HG03520 (cell line): ENCODE data around the gene TOX3.

ENCODE experiments used
- ATAC-seq: cut with Tn5 transposase; IDR thresholded peaks from one replicate; pipeline ENCODE4 v1.9.1; 2021; ENCODE audit warnings: mild to moderate bottlenecking, moderate library complexity; ENCODE audit not compliant: unreplicated experiment

Gene TOX3

DNA sequence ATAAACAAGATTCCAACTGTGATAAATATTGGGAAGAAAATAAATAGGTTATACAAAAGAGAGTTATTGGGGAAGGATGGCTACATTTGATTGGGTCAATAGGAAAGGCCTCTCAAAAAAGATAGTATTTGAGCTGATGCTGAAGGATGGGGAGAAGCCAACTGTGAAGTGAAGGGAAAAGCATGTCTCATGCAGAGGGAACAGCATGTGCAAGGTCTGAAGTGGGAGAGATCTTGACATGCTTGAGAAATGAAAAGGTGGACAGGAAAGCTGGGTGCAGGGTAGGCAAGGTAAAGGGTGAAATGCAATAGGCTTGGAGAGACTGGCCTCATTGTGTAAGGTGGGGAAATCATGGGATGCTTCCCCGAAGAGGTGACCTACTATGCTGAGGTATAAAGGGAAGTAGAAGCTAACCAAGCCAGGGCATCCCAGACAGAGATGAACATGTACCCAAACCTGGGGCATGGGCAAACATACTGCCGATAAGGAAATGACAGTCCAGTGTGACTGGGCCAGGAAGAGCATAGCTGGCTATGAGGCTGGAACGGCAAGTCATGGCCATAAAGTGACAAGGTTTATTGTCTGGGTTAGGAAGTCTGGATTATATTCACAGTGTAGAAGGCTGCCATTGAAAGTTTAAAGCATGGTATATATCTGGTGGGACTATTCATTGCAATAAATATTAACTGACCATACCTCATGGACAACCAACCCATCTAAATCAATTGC lies 91.2 kb downstream of the TOX3 start:
- no peak for ATAC-seq

GRCh38 chr16:52453644-52454043 lies 93.3 kb downstream of the TOX3 start:
- ATAC-seq = no peak

DNA sequence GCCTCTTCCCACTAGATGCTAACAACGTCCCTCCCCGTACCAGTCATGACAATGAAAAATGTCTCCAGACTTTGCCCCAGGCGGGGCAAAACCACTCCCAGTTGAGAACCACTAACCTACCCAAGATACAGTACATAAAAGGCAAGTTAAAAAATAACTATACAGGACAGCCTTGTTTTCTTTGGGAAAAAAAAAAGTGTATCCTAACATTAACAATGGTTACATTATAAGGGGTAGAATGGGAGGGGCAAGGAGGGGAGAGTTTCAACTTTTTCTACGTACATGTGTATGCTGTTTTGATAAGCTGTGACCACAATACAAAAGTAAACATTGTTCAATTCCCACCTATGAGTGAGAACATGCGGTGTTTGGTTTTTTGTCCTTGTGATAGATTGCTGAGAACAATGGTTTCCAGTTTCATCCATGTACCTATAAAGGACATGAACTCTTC lies 94.9 kb downstream of the TOX3 start:
- ATAC-seq = no peak

DNA sequence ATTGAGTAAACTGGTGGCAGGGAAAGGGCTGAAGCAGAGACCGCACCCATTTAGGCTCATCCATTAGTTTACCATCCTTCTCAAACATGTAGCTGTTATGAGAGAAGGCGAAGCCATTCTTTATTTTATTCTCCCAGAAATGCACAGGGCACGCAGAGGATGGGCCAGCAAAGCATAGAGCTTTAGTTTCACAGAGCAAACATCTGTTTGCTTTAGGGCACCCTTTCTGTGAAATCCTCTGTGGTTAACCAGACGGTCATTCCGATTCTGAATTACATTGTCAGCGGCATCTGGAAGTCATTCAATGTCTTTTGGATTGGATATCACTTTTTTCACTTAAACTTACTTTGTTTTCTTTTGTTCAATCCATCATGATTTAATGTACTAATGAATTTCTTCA lies 96.0 kb downstream of the TOX3 start:
- no peak for ATAC-seq

DNA sequence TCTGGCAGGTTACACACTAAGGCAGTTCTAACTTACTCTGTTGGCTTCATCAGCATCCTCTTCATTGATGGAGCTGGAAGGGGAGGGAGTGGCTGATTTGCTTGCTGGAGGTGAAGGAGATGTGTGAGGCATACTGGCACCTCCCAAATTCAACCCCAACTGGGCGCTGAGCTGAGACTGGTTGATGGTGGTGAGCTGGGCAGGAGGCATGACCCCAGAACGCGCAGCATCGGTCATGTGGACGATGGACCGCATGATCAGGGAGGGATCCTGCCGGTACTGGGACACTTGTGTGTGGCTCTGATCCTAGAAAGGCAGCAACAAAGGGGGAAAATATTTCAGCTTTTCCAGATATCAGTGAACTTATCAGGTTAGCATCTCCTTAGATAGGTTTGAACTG lies 96.7 kb downstream of the TOX3 start:
- ATAC-seq = no peak

GRCh38 chr16:52446080-52446479 lies 100.9 kb downstream of the TOX3 start:
- no peak for ATAC-seq

DNA sequence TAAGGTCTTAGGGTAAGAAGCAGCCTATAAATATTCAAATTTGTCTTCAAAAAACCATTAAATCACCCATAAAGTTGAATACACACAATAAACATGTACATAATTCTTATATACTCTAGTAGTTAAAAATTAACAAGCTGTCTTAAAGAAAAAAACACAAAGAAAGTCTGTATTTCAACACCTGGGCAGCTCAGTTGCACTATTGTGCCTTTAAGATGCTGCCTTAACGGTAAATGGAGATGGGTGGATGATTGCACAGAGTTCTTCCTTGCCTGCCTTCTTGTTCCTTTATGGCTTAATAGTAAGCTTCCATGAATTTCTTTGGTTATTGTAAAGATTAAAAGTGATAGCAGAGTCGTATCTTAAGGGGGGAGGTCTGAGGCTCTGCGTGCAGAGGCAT lies 105.1 kb downstream of the TOX3 start:
- no peak for ATAC-seq

GRCh38 chr16:52440248-52440647 lies 106.7 kb downstream of the TOX3 start:
- ATAC-seq = no peak

GRCh38 chr16:52439750-52440149 lies 107.2 kb downstream of the TOX3 start:
- no peak for ATAC-seq

DNA sequence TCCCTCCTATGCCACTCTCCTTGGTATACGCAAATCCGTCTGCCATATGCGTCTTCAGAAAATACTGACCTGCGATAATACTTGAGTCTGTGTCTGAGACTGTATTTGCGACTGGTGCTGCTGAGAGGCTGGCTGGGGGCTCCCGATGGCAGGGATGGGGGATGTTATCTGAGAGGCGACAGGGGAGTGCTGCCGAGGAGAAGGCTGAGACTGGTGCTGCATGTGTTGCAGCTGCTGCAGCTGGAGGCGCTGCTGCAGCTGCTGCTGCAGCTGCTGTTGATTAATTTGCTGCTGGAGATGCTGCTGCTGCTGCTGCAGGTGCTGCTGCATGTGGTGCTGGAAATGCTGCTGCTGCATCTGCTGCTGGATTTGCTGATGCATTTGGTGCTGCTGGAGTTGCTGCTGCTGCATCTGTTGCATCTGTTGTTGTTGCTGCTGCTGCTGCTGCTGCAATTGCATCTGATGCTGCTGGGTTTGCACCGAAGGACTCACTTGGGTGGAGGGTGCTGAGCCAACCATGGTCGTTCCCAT lies 107.7 kb downstream of the TOX3 start:
- no peak for ATAC-seq

- ATAC-seq = no peak
Observed at GRCh38 chr16:52437277-52437670, 109.7 kb downstream of the TOX3 start.

DNA sequence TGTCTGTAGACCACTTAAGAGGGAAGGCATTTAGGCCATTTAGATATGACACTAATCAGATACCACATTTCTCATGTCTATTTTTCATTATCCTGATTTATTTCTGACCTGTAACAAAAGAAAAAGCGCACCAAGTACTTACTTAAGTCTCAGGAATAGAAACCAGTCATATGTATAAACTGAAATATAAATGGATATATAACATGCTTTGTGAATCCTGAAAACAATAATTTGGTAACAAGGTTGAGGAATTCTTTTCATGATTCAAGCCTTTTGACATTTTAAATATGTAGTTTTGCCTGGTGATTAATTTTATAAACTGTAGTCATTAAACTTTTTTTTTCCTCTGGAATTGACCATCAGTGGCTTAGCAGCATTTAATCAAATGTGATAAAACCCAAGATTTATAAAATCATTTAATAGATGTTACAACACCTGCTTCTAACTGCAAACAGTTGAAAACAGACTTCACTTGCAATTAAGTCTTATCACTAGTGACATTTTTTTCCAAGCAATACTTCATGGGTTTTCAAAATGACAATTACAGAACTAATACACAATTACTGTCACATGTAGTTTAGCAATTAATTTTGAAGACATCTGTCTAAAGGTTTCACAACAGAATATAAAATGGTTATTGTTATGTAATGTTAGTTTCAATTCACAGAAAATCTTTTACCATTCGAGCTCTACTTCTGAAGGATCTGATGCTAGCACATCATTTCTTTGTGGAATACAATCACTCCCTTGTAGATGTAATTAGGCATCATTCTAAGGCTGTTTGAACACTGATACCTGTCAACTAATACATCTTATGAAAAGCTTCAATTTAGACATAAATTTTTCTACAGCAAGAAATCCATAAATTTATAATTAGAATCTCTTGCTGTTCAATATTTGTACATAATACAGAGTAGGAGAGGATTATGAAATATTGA lies 110.3 kb downstream of the TOX3 start:
- no peak for ATAC-seq

DNA sequence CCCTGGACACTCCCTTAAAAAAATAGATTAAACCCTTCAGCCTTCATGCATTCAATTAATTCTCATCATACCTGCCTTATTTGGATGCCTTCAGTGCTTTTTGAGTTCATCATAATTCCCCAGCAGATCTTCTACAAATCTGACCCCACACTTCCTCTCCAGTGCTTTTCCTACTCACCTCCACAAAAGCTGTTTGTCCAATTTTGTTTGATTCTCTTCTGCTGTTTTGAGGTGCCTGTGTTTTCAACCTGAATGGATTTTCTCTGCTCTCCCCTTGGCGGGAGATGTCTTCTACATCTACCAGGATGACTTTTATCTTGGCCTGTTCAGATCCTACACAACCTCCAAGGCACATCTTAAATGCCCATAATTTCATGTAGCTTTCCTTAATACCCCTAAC lies 112.7 kb downstream of the TOX3 start:
- ATAC-seq = no peak

DNA sequence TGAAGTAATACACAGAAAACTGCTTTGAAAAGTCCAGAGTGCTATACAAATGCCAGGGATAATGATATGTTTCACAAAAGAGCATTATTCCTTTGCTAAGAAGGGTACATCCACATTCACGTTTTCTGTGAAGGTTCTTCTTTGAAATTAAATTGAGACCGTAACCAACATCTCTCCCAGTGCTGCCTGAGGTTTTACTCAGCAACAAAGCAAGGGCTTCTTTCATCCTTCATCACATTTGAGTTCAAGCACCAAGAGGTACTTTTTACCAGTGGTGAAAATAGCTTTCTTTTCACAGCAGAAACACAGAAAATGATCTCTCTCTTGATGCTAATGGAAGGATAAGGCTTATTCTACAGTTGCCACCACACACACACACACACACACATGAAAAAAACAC lies 113.3 kb downstream of the TOX3 start:
- ATAC-seq = no peak

GRCh38 chr16:52424591-52424990 lies 122.4 kb downstream of the TOX3 start:
- ATAC-seq = no peak

GRCh38 chr16:52422307-52422706 lies 124.6 kb downstream of the TOX3 start:
- no peak for ATAC-seq

- ATAC-seq = no peak
Observed at GRCh38 chr16:52418201-52418600, 128.7 kb downstream of the TOX3 start.

- no peak for ATAC-seq
Observed at GRCh38 chr16:52416888-52417287, 130.1 kb downstream of the TOX3 start.

DNA sequence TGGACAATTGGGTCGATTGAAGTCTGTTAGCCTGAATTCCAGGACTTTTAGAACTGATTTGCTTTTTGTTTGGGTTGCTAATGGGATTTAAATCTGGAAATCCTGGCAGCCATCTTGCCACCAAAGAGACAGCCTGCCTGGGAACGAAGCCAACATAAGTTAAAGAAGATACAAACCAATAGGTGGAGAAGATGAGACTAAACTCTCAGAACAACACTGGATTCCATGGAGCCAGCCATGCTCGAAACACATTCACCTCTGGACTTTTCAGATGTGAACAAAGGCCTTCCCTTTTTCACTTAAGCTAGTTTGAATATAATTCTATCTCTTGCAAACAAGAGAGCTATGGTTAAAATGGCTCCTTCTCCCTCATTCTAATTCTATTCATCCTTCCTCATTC lies 135.9 kb downstream of the TOX3 start:
- no peak for ATAC-seq

DNA sequence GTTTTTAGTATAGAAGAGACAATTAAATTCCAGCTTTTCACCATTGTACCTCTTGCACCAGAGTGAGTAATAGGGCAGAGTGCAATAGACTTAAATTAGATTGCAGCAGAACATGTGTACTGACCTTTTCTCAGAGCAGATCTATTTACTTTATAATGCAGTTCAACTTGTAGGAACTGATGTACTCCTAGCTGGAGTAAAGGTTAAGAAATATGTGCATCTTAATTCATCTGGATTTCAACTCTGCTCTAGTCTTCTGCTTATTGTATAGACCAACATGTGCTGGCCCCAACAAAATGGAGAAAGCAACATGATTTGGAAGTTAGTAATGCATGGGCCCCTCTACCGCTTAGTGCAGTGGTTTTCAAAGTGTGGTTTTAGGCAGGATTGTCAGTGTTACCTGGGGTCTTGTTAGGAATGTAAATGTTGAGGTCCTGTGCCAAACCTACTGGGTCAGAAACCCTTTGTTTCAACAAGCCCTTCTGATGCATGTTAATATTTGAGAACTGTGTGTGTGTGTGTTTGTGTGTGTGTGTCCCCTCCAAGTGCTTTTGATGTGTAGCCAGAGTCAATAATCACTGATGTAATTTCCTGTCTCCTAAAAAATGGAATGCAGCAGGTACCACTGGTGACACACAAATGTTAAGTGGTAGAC lies 138.6 kb downstream of the TOX3 start:
- no peak for ATAC-seq

DNA sequence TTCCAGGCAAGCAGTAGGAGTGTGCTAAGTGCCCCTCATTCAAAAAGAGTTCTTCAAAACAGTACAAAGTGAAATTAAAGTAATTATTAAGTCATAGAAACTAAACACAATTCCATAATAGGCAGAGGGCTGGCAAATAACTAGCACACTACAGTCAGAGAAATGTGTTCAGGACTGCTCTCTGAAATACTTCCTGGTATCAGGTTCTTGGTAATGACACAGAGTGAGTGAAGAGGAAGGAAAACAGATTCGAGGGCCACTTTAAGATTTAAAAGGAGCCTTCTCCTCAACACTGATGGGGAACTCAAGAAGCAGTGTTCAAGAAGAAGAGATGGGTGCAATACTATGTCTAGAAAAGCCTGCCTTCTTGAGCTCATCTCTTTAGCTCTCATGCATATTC lies 139.2 kb downstream of the TOX3 start:
- no peak for ATAC-seq
